Smooth muscle cell (in vitro differentiated cells): Measurements from ENCODE around the gene MYO5A. TPM values are rescaled to one million over a fixed set of nuclear protein-coding genes. Genes with fewer than 3 reads are reported as not detected.

ENCODE experiments used
- DNase-seq: peaks from one replicate; lab custom pipeline; 2025; ENCODE audit not compliant: unreplicated experiment; lab: John Stamatoyannopoulos, UW
- H2AFZ ChIP-seq: fragments of 200-600 bp; sonication (generic); 2 replicates; pipeline ENCODE4 v1.6.0; 2016; ENCODE audit warnings: antibody characterized with exemption, low read depth, mild to moderate bottlenecking
- H3F3A ChIP-seq: fragments of 200-600 bp; sonication (generic); 2 replicates; pipeline ENCODE4 v1.6.0; 2017; ENCODE audit warnings: antibody characterized with exemption, low read depth
- H3K27ac ChIP-seq: fragments of 200-600 bp; sonication (generic); 2 replicates; pipeline ENCODE4 v1.5.1; 2016; ENCODE audit warnings: low read depth, mild to moderate bottlenecking
- H3K27me3 ChIP-seq: fragments of 200-600 bp; sonication (generic); 2 replicates; pipeline ENCODE4 v1.6.1; 2016; ENCODE audit warnings: low read depth, mild to moderate bottlenecking
- H3K36me3 ChIP-seq: fragments of 200-600 bp; sonication (generic); 2 replicates; pipeline ENCODE4 v1.5.1; 2016; ENCODE audit warnings: low read depth
- H3K4me1 ChIP-seq: fragments of 200-600 bp; sonication (generic); 2 replicates; pipeline ENCODE4 v1.5.1; 2016; ENCODE audit warnings: low read depth
- H3K4me2 ChIP-seq: fragments of 200-600 bp; sonication (generic); 2 replicates; pipeline ENCODE4 v1.6.0; 2016; ENCODE audit warnings: mild to moderate bottlenecking
- H3K4me3 ChIP-seq: fragments of 200-600 bp; sonication (generic); 2 replicates; pipeline ENCODE4 v1.5.1; 2016; ENCODE audit warnings: mild to moderate bottlenecking
- H3K79me2 ChIP-seq: fragments of 200-600 bp; sonication (generic); 2 replicates; pipeline ENCODE4 v1.6.0; 2016; ENCODE audit warnings: low read depth, mild to moderate bottlenecking
- H3K9ac ChIP-seq: fragments of 200-600 bp; sonication (generic); 2 replicates; pipeline ENCODE4 v1.6.0; 2016; ENCODE audit warnings: low read depth
- H3K9me3 ChIP-seq: fragments of 200-600 bp; sonication (generic); replicated peaks from 2 replicates; pipeline ENCODE4 v1.5.1; 2016; ENCODE audit warnings: low read depth
- H4K20me1 ChIP-seq: fragments of 200-600 bp; sonication (generic); 2 replicates; pipeline ENCODE4 v1.6.0; 2016; ENCODE audit warnings: low read depth
- WGBS: methylation state at CpG from one replicate; pipeline ENCODE4 v1.1.7; 2016; ENCODE audit warnings: low lambda C conversion rate; 5-methylcytosine and 5-hydroxymethylcytosine counted together
- polyA plus RNA-seq: library from polyadenylated mRNA; unstranded; fragments of >200 nt; fragmentation: Nextera tagmentation; extraction: Ambion mirVana; gene quantifications from 2 replicates; pipeline ENCODE4 v1.2.1, GENCODE V29; 2016
- total RNA-seq: library from RNA; depleted of rRNA; stranded (reverse); fragments of >200 nt; gene quantifications from 2 replicates; pipeline ENCODE4 v1.2.3, GENCODE V29; 2014
- TF ChIP-seq, protein P1 (sequence below): fragments of 200-600 bp; sonication (generic); IDR thresholded peaks from 2 replicates; pipeline ENCODE4 v1.5.1; 2017; ENCODE audit warnings: borderline replicate concordance, mild to moderate bottlenecking, antibody characterized with exemption; ENCODE audit not compliant: insufficient read depth, poor library complexity, severe bottlenecking

Gene MYO5A
- total and polyA plus RNA-seq, 2 experiments from 2014 or later = 29.4 to 68.8 TPM

DNA sequence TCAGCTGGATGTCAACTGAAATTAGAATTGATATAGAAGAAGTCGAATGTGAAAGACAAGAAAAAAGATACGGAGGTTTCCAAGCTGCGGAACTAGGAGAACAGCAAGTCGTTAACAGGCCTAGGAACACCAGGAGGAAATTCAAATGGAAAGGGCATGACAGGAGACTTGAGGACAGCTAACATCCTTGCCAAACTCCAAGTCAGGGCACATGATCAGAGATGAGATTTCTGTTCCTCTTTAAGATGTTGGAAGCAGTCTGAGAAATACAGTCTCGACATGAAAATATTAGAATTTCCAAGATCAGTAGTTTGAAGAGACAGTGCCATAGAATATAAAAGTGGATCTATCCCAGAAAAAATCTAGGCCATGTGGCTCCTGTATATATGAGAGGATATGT is 5.0 kb downstream of the MYO5A start:
- Histone ChIP-seq H3K27ac (peak overlapping the region; percentile 86), H3K4me2 (peak overlapping the region; percentile 42), H3K9ac (peak overlapping the region; percentile 62), H3K27me3 (no peaks in the 10 kb centered on the region), H3K36me3 (no peaks in the 10 kb centered on the region), H2AFZ (no peak overlapping the region), H3K79me2 (peaks cover 87% of the 10 kb centered on the region), H4K20me1 (peaks cover 74% of the 10 kb centered on the region), H3F3A (no peaks in the 10 kb centered on the region), H3K9me3 (no peaks in the 10 kb centered on the region), H3K4me3 (no peak overlapping the region), H3K4me1 (peaks cover 7% of the 10 kb centered on the region)
- TF ChIP-seq, protein P1, sequence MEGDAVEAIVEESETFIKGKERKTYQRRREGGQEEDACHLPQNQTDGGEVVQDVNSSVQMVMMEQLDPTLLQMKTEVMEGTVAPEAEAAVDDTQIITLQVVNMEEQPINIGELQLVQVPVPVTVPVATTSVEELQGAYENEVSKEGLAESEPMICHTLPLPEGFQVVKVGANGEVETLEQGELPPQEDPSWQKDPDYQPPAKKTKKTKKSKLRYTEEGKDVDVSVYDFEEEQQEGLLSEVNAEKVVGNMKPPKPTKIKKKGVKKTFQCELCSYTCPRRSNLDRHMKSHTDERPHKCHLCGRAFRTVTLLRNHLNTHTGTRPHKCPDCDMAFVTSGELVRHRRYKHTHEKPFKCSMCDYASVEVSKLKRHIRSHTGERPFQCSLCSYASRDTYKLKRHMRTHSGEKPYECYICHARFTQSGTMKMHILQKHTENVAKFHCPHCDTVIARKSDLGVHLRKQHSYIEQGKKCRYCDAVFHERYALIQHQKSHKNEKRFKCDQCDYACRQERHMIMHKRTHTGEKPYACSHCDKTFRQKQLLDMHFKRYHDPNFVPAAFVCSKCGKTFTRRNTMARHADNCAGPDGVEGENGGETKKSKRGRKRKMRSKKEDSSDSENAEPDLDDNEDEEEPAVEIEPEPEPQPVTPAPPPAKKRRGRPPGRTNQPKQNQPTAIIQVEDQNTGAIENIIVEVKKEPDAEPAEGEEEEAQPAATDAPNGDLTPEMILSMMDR = no peak
- DNase-seq = no peak
- WGBS = 52% methylated on average over 5 of the region's 5 CpGs

DNA sequence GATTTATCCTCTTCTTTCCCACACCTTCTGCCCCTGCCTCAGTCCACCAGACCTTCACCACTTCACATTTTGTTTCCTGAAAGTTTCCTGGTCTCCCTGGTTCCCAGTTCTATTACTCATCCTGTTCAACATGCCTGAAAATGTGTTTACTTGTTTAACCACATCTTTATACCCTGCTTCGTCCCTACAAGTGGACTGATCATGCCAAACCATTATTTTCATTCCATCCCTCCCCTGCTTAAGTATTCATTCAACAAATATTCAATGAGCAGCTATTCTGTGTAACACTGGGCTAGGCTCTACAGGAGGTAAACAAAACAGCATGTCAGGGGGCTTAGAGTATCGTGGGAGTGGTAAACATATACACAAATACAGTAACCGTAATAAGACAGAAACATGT is 5.5 kb downstream of the MYO5A start:
- WGBS = 26% methylated on average over 3 of the region's 3 CpGs
- Histone ChIP-seq H3K4me3 (no peak overlapping the region), H3K27me3 (no peaks in the 10 kb centered on the region), H3K79me2 (peaks cover 88% of the 10 kb centered on the region), H2AFZ (no peak overlapping the region), H3K4me2 (peak overlapping the region; percentile 42), H4K20me1 (peaks cover 78% of the 10 kb centered on the region), H3K9ac (peak overlapping the region; percentile 62), H3F3A (no peaks in the 10 kb centered on the region), H3K27ac (peak overlapping the region; percentile 86), H3K36me3 (no peaks in the 10 kb centered on the region), H3K4me1 (peaks cover 7% of the 10 kb centered on the region), H3K9me3 (no peaks in the 10 kb centered on the region)
- TF ChIP-seq, protein P1 = no peak
- DNase-seq = no peak

DNA sequence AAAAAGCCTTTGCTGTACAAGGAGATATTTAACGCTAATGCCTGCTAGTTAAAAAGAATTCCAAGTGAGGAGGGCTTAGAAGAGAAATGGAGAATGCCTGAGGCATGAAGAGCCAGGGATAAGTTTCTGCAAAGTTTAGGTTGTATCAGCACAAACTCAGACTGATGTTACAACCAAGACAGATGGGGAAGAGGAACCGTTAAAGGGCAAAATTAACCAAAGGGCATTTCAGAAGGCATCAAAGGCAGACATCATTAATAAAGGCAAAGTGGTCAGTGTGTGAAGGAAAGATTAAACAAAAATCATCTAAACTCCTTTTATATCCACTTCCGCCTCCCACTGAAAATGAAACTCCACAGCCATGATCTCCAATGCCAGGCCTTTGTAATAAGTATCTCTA is 7.0 kb downstream of the MYO5A start:
- DNase-seq = no peak
- Histone ChIP-seq H3K4me3 (no peak overlapping the region), H3K4me1 (peaks cover 7% of the 10 kb centered on the region), H3K9ac (peak overlapping the region; percentile 57), H3K9me3 (no peaks in the 10 kb centered on the region), H2AFZ (no peak overlapping the region), H3K4me2 (peak overlapping the region; percentile 34), H3K27me3 (no peaks in the 10 kb centered on the region), H3K79me2 (peaks cover 89% of the 10 kb centered on the region), H3K36me3 (no peaks in the 10 kb centered on the region), H4K20me1 (peaks cover 79% of the 10 kb centered on the region), H3F3A (no peaks in the 10 kb centered on the region), H3K27ac (peak overlapping the region; percentile 86)
- WGBS = 77% methylated on average over 3 of the region's 3 CpGs
- TF ChIP-seq, protein P1 = no peak

DNA sequence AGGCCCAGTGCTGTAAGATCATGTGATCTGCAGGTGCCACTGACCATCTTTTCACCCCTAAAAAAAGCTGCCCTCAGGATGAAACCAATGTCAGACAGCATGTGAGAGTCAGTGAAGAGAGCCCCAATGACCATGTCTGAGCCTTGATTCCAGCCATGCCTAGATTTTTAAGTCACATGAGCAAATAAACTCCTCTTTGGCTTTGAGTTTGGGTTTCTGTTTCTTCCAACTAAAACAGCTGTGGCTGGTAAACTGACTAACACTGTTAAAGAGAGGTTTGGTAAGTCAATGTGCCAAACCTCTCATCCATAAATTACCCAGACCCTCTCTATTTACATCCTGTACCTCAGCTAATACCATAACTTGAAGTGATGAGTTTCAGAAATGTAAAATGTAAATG is 8.3 kb downstream of the MYO5A start:
- Histone ChIP-seq H3K27me3 (no peaks in the 10 kb centered on the region), H4K20me1 (peaks cover 79% of the 10 kb centered on the region), H3K4me1 (peaks cover 7% of the 10 kb centered on the region), H3K79me2 (peaks cover 89% of the 10 kb centered on the region), H3K4me2 (no peak overlapping the region), H3K27ac (no peak overlapping the region), H3K9me3 (no peaks in the 10 kb centered on the region), H3F3A (no peaks in the 10 kb centered on the region), H3K9ac (no peak overlapping the region), H3K36me3 (no peaks in the 10 kb centered on the region), H3K4me3 (no peak overlapping the region), H2AFZ (no peak overlapping the region)
- DNase-seq = no peak
- TF ChIP-seq, protein P1 = no peak
